Measurements from ENCODE around the gene ZSCAN31.

DNA sequence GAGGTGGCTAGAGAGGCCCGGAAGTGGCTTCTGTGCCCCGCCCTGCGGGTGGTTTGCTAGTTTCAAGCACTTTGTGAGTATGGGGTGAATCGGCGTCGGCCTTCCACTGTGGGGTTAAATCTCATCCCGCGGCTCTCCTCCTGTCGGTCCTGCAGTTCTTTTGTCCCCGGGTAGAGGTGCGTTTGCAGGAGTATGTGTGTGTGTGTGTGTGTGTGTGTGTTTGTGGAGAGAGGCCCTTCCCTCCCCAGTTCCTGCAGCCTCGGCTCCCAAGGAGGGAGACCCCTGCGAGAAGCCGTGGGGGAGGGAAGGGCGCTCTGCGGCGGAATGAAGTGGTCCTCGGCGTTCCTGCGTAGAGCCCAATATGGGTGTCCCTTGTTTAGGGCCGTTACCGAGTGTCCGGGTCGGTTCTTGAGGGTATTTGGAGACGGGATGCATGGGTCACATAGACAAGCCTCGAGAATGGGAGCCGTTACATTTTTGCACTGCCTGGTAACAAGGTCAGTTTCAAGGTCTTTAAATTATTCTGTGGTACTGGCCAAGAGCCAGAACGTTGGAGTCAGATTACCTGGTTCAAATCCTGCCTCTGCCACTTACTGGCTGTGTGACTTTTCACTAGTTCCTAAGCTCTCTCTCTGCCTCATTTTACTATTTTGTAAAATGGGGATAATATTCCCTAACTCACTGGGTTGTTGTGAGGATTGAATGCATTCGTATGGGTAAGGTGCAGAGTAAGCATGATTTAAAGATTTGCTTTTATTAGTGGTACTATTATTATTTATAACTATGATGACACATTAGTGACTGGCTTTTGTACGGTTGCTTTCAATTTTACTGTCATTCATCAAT, 14.2 kb upstream of the ZSCAN31 start, which contains the start of gene ZKSCAN3:
- peak in 1 of 2 donors; percentile 17 for TF ChIP-seq POLR2A (IDR thresholded peaks at IDR 0.05)
- TF ChIP-seq, protein P1, sequence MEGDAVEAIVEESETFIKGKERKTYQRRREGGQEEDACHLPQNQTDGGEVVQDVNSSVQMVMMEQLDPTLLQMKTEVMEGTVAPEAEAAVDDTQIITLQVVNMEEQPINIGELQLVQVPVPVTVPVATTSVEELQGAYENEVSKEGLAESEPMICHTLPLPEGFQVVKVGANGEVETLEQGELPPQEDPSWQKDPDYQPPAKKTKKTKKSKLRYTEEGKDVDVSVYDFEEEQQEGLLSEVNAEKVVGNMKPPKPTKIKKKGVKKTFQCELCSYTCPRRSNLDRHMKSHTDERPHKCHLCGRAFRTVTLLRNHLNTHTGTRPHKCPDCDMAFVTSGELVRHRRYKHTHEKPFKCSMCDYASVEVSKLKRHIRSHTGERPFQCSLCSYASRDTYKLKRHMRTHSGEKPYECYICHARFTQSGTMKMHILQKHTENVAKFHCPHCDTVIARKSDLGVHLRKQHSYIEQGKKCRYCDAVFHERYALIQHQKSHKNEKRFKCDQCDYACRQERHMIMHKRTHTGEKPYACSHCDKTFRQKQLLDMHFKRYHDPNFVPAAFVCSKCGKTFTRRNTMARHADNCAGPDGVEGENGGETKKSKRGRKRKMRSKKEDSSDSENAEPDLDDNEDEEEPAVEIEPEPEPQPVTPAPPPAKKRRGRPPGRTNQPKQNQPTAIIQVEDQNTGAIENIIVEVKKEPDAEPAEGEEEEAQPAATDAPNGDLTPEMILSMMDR (IDR thresholded peaks at IDR 0.05 in 4 of 5, conservative IDR thresholded peaks at IDR 0.05 in 1 of 5): no peak

Data from gastrocnemius medialis (tissue), 4 donors.